ENCODE measurements around the gene HSD17B2. TPM values are rescaled to one million over a fixed set of nuclear protein-coding genes. Genes with fewer than 3 reads are reported as not detected.
A peak's percentile ranks its signal among the peaks of the same experiment; 100 is the strongest.

HSD17B2 gene
- total RNA-seq (not detected), polyA plus RNA-seq (not detected), total RNA-seq (not detected)

GRCh38 chr16:82034981-82035612, at the start of gene HSD17B2:
HSD17B2 (plus strand) TSS chr16:82035253; CDS start chr16:82035425, 172 bp downstream.
- no peaks in the 10 kb centered on the region for H3K36me3 Mint-ChIP-seq
- intact Hi-C loops (cut with micrococcal nuclease) = no loop called here
- CTCF ChIA-PET = no interaction called here

GRCh38 chr16:81987121-81987520, 47.9 kb upstream of the HSD17B2 start:
- ATAC-seq (no peak), DNase-seq (no peak)
- intact Hi-C loops (cut with micrococcal nuclease) = no loop called here
- no peak overlapping the region for H3K4me3 ChIP-seq (ENCODE audit: low read length)
- CTCF ChIA-PET = no interaction called here
- H3K27ac ChIP-seq (ENCODE audit: low read depth, low read length) = no peak overlapping the region
- no peak overlapping the region for H3K27ac Mint-ChIP-seq
- no peaks in the 10 kb centered on the region for H3K36me3 ChIP-seq (ENCODE audit: control insufficient read depth in 2 of 3, insufficient read depth in 3 of 3, low read length in 3 of 3)
- H3K9me3 ChIP-seq (ENCODE audit: control insufficient read depth in 2 of 3, low read length in 3 of 3) = no peaks in the 10 kb centered on the region
- no peaks in the 10 kb centered on the region for H3K4me1 Mint-ChIP-seq
- H3K36me3 Mint-ChIP-seq = no peaks in the 10 kb centered on the region
- H3K27me3 ChIP-seq (ENCODE audit: control insufficient read depth in 2 of 2, insufficient read depth in 2 of 2, low read length in 2 of 2) = no peaks in the 10 kb centered on the region
- no peak overlapping the region for H3K4me3 Mint-ChIP-seq
- POLR2A ChIA-PET = no interaction called here
- H3K27me3 Mint-ChIP-seq = peaks cover 0 to 20% (median 12%) of the 10 kb centered on the region in 5 donors
- H3K4me1 ChIP-seq (ENCODE audit: control insufficient read depth in 2 of 2, insufficient read depth in 2 of 2, low read length in 2 of 2) = no peaks in the 10 kb centered on the region
- H3K9me3 Mint-ChIP-seq = no peaks in the 10 kb centered on the region

More at GRCh38 chr16:82034981-82035612, at the start of gene HSD17B2:
- Histone ChIP-seq H3K4me1 (ENCODE audit: control insufficient read depth in 2 of 2, insufficient read depth in 2 of 2, low read length in 2 of 2) (no peaks in the 10 kb centered on the region), H3K4me3 (ENCODE audit: low read length) (no peak within 1 kb of the TSS), H3K27ac (ENCODE audit: low read depth, low read length) (no peak within 1 kb of the TSS), H3K9me3 (ENCODE audit: control insufficient read depth in 2 of 3, low read length in 3 of 3) (no peaks in the 10 kb centered on the region), H3K36me3 (ENCODE audit: control insufficient read depth in 2 of 3, insufficient read depth in 3 of 3, low read length in 3 of 3) (no peaks in the 10 kb centered on the region), H3K27me3 (ENCODE audit: control insufficient read depth in 2 of 2, insufficient read depth in 2 of 2, low read length in 2 of 2) (no peaks in the 10 kb centered on the region)
- ATAC-seq (no peak), DNase-seq (no peak)
- H3K27ac Mint-ChIP-seq = no peak within 1 kb of the TSS
- POLR2A ChIA-PET = no interaction called here
- peaks cover 19 to 42% (median 27%) of the 10 kb centered on the region in 5 donors for H3K27me3 Mint-ChIP-seq
- H3K9me3 Mint-ChIP-seq = peaks cover 0 to 1% (median 0%) of the 10 kb centered on the region in 11 donors
- no peaks in the 10 kb centered on the region for H3K4me1 Mint-ChIP-seq
- H3K4me3 Mint-ChIP-seq = no peak within 1 kb of the TSS

GRCh38 chr16:81987706-81988105, 47.3 kb upstream of the HSD17B2 start:
- H3K36me3 ChIP-seq (ENCODE audit: control insufficient read depth in 2 of 3, insufficient read depth in 3 of 3, low read length in 3 of 3) = no peaks in the 10 kb centered on the region
- ATAC-seq = no peak
- H3K9me3 Mint-ChIP-seq = no peaks in the 10 kb centered on the region
- H3K4me1 ChIP-seq (ENCODE audit: control insufficient read depth in 2 of 2, insufficient read depth in 2 of 2, low read length in 2 of 2) = no peaks in the 10 kb centered on the region
- CTCF ChIA-PET = no interaction called here
- H3K27me3 Mint-ChIP-seq = peaks cover 0 to 20% (median 12%) of the 10 kb centered on the region in 5 donors
- POLR2A ChIA-PET = no interaction called here
- no peak overlapping the region for H3K27ac Mint-ChIP-seq
- DNase-seq = no peak
- H3K4me3 Mint-ChIP-seq = no peak overlapping the region
- no peaks in the 10 kb centered on the region for H3K27me3 ChIP-seq (ENCODE audit: control insufficient read depth in 2 of 2, insufficient read depth in 2 of 2, low read length in 2 of 2)
- no peaks in the 10 kb centered on the region for H3K36me3 Mint-ChIP-seq
- no peaks in the 10 kb centered on the region for H3K4me1 Mint-ChIP-seq
- H3K27ac ChIP-seq (ENCODE audit: low read depth, low read length) = no peak overlapping the region
- no peaks in the 10 kb centered on the region for H3K9me3 ChIP-seq (ENCODE audit: control insufficient read depth in 2 of 3, low read length in 3 of 3)
- no peak overlapping the region for H3K4me3 ChIP-seq (ENCODE audit: low read length)
- intact Hi-C loops (cut with micrococcal nuclease) = no loop called here

- Histone ChIP-seq H3K27ac (ENCODE audit: low read depth, low read length) (no peak overlapping the region), H3K4me1 (ENCODE audit: control insufficient read depth in 2 of 2, insufficient read depth in 2 of 2, low read length in 2 of 2) (no peaks in the 10 kb centered on the region), H3K9me3 (ENCODE audit: control insufficient read depth in 2 of 3, low read length in 3 of 3) (no peaks in the 10 kb centered on the region), H3K36me3 (ENCODE audit: control insufficient read depth in 2 of 3, insufficient read depth in 3 of 3, low read length in 3 of 3) (peaks cover 0 to 16% (median 0%) of the 10 kb centered on the region in 3 experiments), H3K27me3 (ENCODE audit: control insufficient read depth in 2 of 2, insufficient read depth in 2 of 2, low read length in 2 of 2) (no peaks in the 10 kb centered on the region), H3K4me3 (ENCODE audit: low read length) (no peak overlapping the region)
- ChIA-PET POLR2A (no interaction called here), CTCF (no interaction called here)
- intact Hi-C loops (cut with micrococcal nuclease) = no loop called here
- Mint-ChIP-seq H3K9me3 (no peaks in the 10 kb centered on the region), H3K27ac (no peak overlapping the region), H3K4me1 (peaks cover 0 to 15% (median 0%) of the 10 kb centered on the region in 7 donors), H3K4me3 (no peak overlapping the region), H3K27me3 (no peaks in the 10 kb centered on the region), H3K36me3 (peaks cover 2 to 13% (median 6%) of the 10 kb centered on the region in 5 donors)
- ATAC-seq (no peak), DNase-seq (no peak)
Observed at GRCh38 chr16:81992859-81993258, 42.2 kb upstream of the HSD17B2 start.

GRCh38 chr16:81994485-81994884, 40.6 kb upstream of the HSD17B2 start:
- Mint-ChIP-seq H3K27me3 (no peaks in the 10 kb centered on the region), H3K4me1 (peaks cover 0 to 15% (median 0%) of the 10 kb centered on the region in 7 donors), H3K9me3 (no peaks in the 10 kb centered on the region), H3K36me3 (peaks cover 8 to 25% (median 14%) of the 10 kb centered on the region in 5 donors), H3K4me3 (no peak overlapping the region), H3K27ac (no peak overlapping the region)
- Histone ChIP-seq H3K4me1 (ENCODE audit: control insufficient read depth in 2 of 2, insufficient read depth in 2 of 2, low read length in 2 of 2) (no peaks in the 10 kb centered on the region), H3K27ac (ENCODE audit: low read depth, low read length) (no peak overlapping the region), H3K9me3 (ENCODE audit: control insufficient read depth in 2 of 3, low read length in 3 of 3) (no peaks in the 10 kb centered on the region), H3K4me3 (ENCODE audit: low read length) (no peak overlapping the region), H3K27me3 (ENCODE audit: control insufficient read depth in 2 of 2, insufficient read depth in 2 of 2, low read length in 2 of 2) (no peaks in the 10 kb centered on the region), H3K36me3 (ENCODE audit: control insufficient read depth in 2 of 3, insufficient read depth in 3 of 3, low read length in 3 of 3) (peaks cover under 1 to 32% (median 4%) of the 10 kb centered on the region in 3 experiments)
- DNase-seq (no peak), ATAC-seq (no peak)
- intact Hi-C loops (cut with micrococcal nuclease) = no loop called here
- CTCF ChIA-PET = interaction anchor here (1.0 kb wide), 1 partner anchor 54 kb away, joined by 5 read pairs; no protein-coding TSS in a partner anchor
- POLR2A ChIA-PET = no interaction called here

GRCh38 chr16:81995651-81996050, 39.4 kb upstream of the HSD17B2 start:
- Mint-ChIP-seq H3K36me3 (peaks cover 8 to 34% (median 21%) of the 10 kb centered on the region in 5 donors), H3K9me3 (no peaks in the 10 kb centered on the region), H3K4me1 (peaks cover 0 to 15% (median 0%) of the 10 kb centered on the region in 7 donors), H3K27me3 (no peaks in the 10 kb centered on the region), H3K27ac (peak overlapping the region in 1 of 9 donors; percentile 10), H3K4me3 (no peak overlapping the region)
- ChIA-PET CTCF (interaction anchor here (0.8 kb wide), 1 partner anchor 15 kb away, joined by 3 read pairs; no protein-coding TSS in a partner anchor), POLR2A (no interaction called here)
- DNase-seq (no peak), ATAC-seq (no peak)
- no peaks in the 10 kb centered on the region for H3K9me3 ChIP-seq (ENCODE audit: control insufficient read depth in 2 of 3, low read length in 3 of 3)
- no peaks in the 10 kb centered on the region for H3K4me1 ChIP-seq (ENCODE audit: control insufficient read depth in 2 of 2, insufficient read depth in 2 of 2, low read length in 2 of 2)
- peaks cover 4 to 44% (median 8%) of the 10 kb centered on the region in 3 experiments for H3K36me3 ChIP-seq (ENCODE audit: control insufficient read depth in 2 of 3, insufficient read depth in 3 of 3, low read length in 3 of 3)
- H3K4me3 ChIP-seq (ENCODE audit: low read length) = no peak overlapping the region
- intact Hi-C loops (cut with micrococcal nuclease) = loop anchor here in 1 of 2 donors (1.0 kb wide), 1 partner anchor 235 kb away; no protein-coding TSS in a partner anchor
- H3K27ac ChIP-seq (ENCODE audit: low read depth, low read length) = no peak overlapping the region
- H3K27me3 ChIP-seq (ENCODE audit: control insufficient read depth in 2 of 2, insufficient read depth in 2 of 2, low read length in 2 of 2) = no peaks in the 10 kb centered on the region
